HL-60 (cell line): ENCODE measurements around the gene TSPAN15.

ENCODE experiments used
- DNase-seq, 2 experiments: peaks; one replicate each; pipeline ENCODE4 v3.0.0-alpha.2; 2010 to 2020; ENCODE audit warnings: low read depth in 1 of 2, low spot score in 1 of 2
- H3K27ac ChIP-seq: fragments of 250-450 bp; sonication (Bioruptor Pico); replicated peaks from 2 replicates; pipeline ENCODE4 v1.5.1; 2020; ENCODE audit warnings: mild to moderate bottlenecking, moderate library complexity
- H3K27me3 ChIP-seq: fragments of 250-450 bp; sonication (Bioruptor Pico); 2 replicates; pipeline ENCODE4 v1.5.1; 2021; ENCODE audit warnings: mild to moderate bottlenecking, moderate library complexity; ENCODE audit not compliant: insufficient read depth, poor library complexity, severe bottlenecking
- H3K4me3 ChIP-seq: replicated peaks from 2 replicates; pipeline ENCODE4 v1.5.1; 2011; ENCODE audit warnings: mild to moderate bottlenecking, control low read depth, low read length; ENCODE audit not compliant: insufficient read depth
- CTCF ChIP-seq: IDR thresholded peaks from one replicate; pipeline ENCODE4 v1.5.1; 2011; ENCODE audit warnings: low read length, control low read depth, inconsistent platforms; ENCODE audit not compliant: insufficient read depth
- GABPA ChIP-seq: IDR thresholded peaks from 2 replicates; pipeline ENCODE4 v1.6.1; 2012; ENCODE audit warnings: low read depth
- POLR2AphosphoS5 ChIP-seq: IDR thresholded peaks from 2 replicates; pipeline ENCODE4 v1.6.1; 2012; ENCODE audit warnings: low read depth
- SPI1 ChIP-seq: IDR thresholded peaks from 2 replicates; pipeline ENCODE4 v1.6.1; 2012; ENCODE audit warnings: low read depth, mild to moderate bottlenecking, borderline replicate concordance
- TF ChIP-seq, protein P1 (sequence below): IDR thresholded peaks from 2 replicates; pipeline ENCODE4 v1.6.1; 2012; ENCODE audit warnings: low read depth; ENCODE audit not compliant: insufficient replicate concordance

TSPAN15 gene

DNA sequence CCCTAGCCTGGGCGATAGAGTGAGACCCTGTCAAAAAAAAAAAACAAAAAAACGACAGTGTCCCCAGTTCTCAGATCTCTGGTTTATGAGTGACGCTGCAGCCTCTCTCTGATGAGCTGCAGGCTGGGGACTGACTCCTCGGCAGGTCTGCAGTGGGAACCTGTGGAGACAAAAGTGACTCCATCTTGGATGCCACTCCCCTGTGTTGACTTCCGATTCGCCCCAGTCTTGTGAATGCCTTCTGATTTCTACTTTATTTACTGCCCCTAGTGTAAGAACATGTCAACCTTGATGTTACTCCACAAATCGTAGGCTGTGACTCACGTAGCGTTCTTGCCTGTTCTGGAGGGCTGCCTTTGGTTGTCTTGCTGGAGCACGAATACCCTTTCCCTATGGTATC, 40.8 kb upstream of the TSPAN15 start:
- no peak overlapping the region for H3K4me3 ChIP-seq
- H3K27ac ChIP-seq: no peak overlapping the region
- H3K27me3 ChIP-seq: no peaks in the 10 kb centered on the region
- no peak for DNase-seq
- TF ChIP-seq CTCF (no peak), SPI1 (no peak), GABPA (no peak), POLR2AphosphoS5 (no peak)
- TF ChIP-seq, protein P1, sequence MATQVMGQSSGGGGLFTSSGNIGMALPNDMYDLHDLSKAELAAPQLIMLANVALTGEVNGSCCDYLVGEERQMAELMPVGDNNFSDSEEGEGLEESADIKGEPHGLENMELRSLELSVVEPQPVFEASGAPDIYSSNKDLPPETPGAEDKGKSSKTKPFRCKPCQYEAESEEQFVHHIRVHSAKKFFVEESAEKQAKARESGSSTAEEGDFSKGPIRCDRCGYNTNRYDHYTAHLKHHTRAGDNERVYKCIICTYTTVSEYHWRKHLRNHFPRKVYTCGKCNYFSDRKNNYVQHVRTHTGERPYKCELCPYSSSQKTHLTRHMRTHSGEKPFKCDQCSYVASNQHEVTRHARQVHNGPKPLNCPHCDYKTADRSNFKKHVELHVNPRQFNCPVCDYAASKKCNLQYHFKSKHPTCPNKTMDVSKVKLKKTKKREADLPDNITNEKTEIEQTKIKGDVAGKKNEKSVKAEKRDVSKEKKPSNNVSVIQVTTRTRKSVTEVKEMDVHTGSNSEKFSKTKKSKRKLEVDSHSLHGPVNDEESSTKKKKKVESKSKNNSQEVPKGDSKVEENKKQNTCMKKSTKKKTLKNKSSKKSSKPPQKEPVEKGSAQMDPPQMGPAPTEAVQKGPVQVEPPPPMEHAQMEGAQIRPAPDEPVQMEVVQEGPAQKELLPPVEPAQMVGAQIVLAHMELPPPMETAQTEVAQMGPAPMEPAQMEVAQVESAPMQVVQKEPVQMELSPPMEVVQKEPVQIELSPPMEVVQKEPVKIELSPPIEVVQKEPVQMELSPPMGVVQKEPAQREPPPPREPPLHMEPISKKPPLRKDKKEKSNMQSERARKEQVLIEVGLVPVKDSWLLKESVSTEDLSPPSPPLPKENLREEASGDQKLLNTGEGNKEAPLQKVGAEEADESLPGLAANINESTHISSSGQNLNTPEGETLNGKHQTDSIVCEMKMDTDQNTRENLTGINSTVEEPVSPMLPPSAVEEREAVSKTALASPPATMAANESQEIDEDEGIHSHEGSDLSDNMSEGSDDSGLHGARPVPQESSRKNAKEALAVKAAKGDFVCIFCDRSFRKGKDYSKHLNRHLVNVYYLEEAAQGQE: no peak

DNA sequence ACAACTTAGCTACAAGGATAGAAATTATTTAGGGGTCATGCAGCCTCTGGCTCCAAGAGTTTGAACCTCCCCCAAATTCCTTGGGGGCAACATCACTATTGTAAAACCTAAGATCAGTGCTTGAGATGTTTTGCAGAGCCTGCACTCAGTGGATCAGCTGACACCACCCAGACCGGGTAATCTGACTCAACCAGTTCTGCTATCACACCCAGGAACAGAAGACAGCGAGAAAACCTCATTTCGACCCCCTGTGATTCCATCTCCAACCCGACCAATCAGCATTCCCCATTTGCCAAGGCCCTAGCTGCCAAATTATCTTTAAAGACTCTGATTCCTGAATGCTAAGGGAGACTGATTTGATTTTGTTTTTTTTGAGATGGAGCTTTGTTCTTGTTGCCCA, 39.8 kb upstream of the TSPAN15 start:
- Histone ChIP-seq H3K27ac (no peak overlapping the region), H3K4me3 (no peak overlapping the region), H3K27me3 (no peaks in the 10 kb centered on the region)
- DNase-seq: no peak
- TF ChIP-seq GABPA (no peak), CTCF (no peak), POLR2AphosphoS5 (no peak), SPI1 (no peak)
- TF ChIP-seq, protein P1: no peak

GRCh38 chr10:69412232-69412790, 39.0 kb upstream of the TSPAN15 start:
- DNase-seq: no peak
- Histone ChIP-seq H3K27me3 (no peaks in the 10 kb centered on the region), H3K4me3 (no peak overlapping the region)

More at GRCh38 chr10:69412232-69412790, 39.0 kb upstream of the TSPAN15 start:
- no peak overlapping the region for H3K27ac ChIP-seq
- TF ChIP-seq SPI1 (no peak), GABPA (no peak), CTCF (no peak), POLR2AphosphoS5 (no peak)
- TF ChIP-seq, protein P1: no peak
